PC-3 (cell line): ENCODE results near the gene PPM1D. TPM values are rescaled to one million over a fixed set of nuclear protein-coding genes. Genes with fewer than 3 reads are reported as not detected.
"Not testable (repeated sequence)": the region's sequence is repeated elsewhere in the genome, so short reads cannot be mapped to it uniquely, and the experiment has no call there.

Experiments
- ATAC-seq: fragments of 200-7000 bp; cut with Tn5 transposase; 2 replicates; pipeline ENCODE4 v1.9.1; 2020; ENCODE audit warnings: mild to moderate bottlenecking, moderate library complexity
- BruUV-seq: library from RNA; stranded (reverse); fragments of 400-500 nt; replicated peaks from 2 replicates; lab custom pipeline; 2021; lab: Mats Ljungman, UMichigan
- CTCF ChIA-PET: fragments of 300-600 bp; sonication (Branson Sonifier 250); formaldehyde crosslinking; loops from one replicate; lab custom pipeline; 2022; ENCODE audit warnings: antibody characterized with exemption; lab: Charles Lee
- POLR2A ChIA-PET: fragments of 300-600 bp; sonication (Branson Sonifier 250); formaldehyde crosslinking; loops from one replicate; lab custom pipeline; 2022; ENCODE audit warnings: antibody characterized with exemption; ENCODE audit not compliant: unreplicated experiment; lab: Charles Lee
- DNase-seq: peaks from one replicate; pipeline ENCODE4 v3.0.0-alpha.2; 2015
- H2AFZ ChIP-seq: fragments of 300-600 bp; sonication (generic); 2 replicates; pipeline ENCODE4 v1.6.0; 2016; ENCODE audit warnings: antibody characterized with exemption, low read length
- H3F3A ChIP-seq: fragments of 300-600 bp; sonication (generic); one replicate; pipeline ENCODE4 v1.6.0; 2017; ENCODE audit warnings: antibody characterized with exemption, low read length, control low read depth, mild to moderate bottlenecking; ENCODE audit not compliant: unreplicated experiment
- H3K27ac ChIP-seq: fragments of 300-600 bp; sonication (generic); 2 replicates; pipeline ENCODE4 v1.5.1; 2016; ENCODE audit warnings: mild to moderate bottlenecking, low read length
- H3K27me3 ChIP-seq: fragments of 300-600 bp; sonication (generic); 2 replicates; pipeline ENCODE4 v1.6.1; 2016; ENCODE audit warnings: low read length, mixed read lengths
- H3K36me3 ChIP-seq: fragments of 300-600 bp; sonication (generic); 2 replicates; pipeline ENCODE4 v1.6.1; 2016; ENCODE audit warnings: low read depth, mixed run types, low read length, mixed read lengths
- H3K4me1 ChIP-seq: fragments of 300-600 bp; sonication (generic); 2 replicates; pipeline ENCODE4 v1.5.1; 2016; ENCODE audit warnings: low read length; ENCODE audit not compliant: insufficient read depth
- H3K4me2 ChIP-seq: fragments of 300-600 bp; sonication (generic); 2 replicates; pipeline ENCODE4 v1.6.0; 2016; ENCODE audit warnings: low read length
- H3K4me3 ChIP-seq: fragments of 300-600 bp; sonication (generic); 2 replicates; pipeline ENCODE4 v1.5.1; 2016; ENCODE audit warnings: mild to moderate bottlenecking, low read length, mixed read lengths
- H3K79me2 ChIP-seq: fragments of 300-600 bp; sonication (generic); 2 replicates; pipeline ENCODE4 v1.6.1; 2017; ENCODE audit warnings: low read length, mixed read lengths
- H3K9ac ChIP-seq: fragments of 300-600 bp; sonication (generic); 2 replicates; pipeline ENCODE4 v1.6.0; 2016; ENCODE audit warnings: mild to moderate bottlenecking, low read length
- H3K9me2 ChIP-seq: fragments of 300-600 bp; sonication (generic); replicated peaks from 2 replicates; pipeline ENCODE4 v1.6.1; 2016; ENCODE audit warnings: mixed run types, low read length, mixed read lengths
- H3K9me3 ChIP-seq: fragments of 300-600 bp; sonication (generic); 2 replicates; pipeline ENCODE4 v1.6.1; 2016; ENCODE audit warnings: low read length, mixed read lengths
- H4K20me1 ChIP-seq: fragments of 300-600 bp; sonication (generic); 2 replicates; pipeline ENCODE4 v1.6.1; 2016; ENCODE audit warnings: low read length, mixed read lengths
- CTCF ChIP-seq: fragments of 300-600 bp; sonication (generic); conservative IDR thresholded peaks from 2 replicates; pipeline ENCODE4 v1.5.1; 2017; ENCODE audit warnings: antibody characterized with exemption, low read depth, mild to moderate bottlenecking, low read length
- EZH2 ChIP-seq: fragments of 300-600 bp; sonication (generic); IDR thresholded peaks from one replicate; pipeline ENCODE4 v1.6.1; 2017; ENCODE audit warnings: antibody characterized with exemption, mild to moderate bottlenecking, low read length; ENCODE audit not compliant: unreplicated experiment
- EZH2phosphoT487 ChIP-seq: fragments of 300-600 bp; sonication (generic); IDR thresholded peaks from 2 replicates; pipeline ENCODE4 v1.6.1; 2018; ENCODE audit warnings: mild to moderate bottlenecking, antibody characterized with exemption, low read length, borderline replicate concordance
- intact Hi-C: fragments of 100-400 bp; cut with micrococcal nuclease; formaldehyde crosslinking; loops from 2 replicates; pipeline ENCODE4 v1.9.0; 2023
- total RNA-seq: library from RNA; depleted of rRNA; stranded (reverse); fragments of >200 nt; gene quantifications from 2 replicates; pipeline ENCODE4 v1.2.3, GENCODE V29; 2014

Gene PPM1D
- total RNA-seq, 1 experiment from 2014 or later, result 8.2 TPM

GRCh38 chr17:60602871-60603270 is 2.9 kb downstream of the PPM1D start:
- H3K4me1 ChIP-seq, result peaks cover 8% of the 10 kb centered on the region
- H3K27ac ChIP-seq, result no peak overlapping the region
- no peak overlapping the region for H2AFZ ChIP-seq
- peaks cover 9% of the 10 kb centered on the region for H4K20me1 ChIP-seq
- POLR2A ChIA-PET, result no interaction called here
- intact Hi-C loops, result no loop called here
- ATAC-seq (no peak), DNase-seq (no peak)
- peak overlapping the region; percentile 85 for H3K9ac ChIP-seq
- BruUV-seq, result no TSS peak
- CTCF ChIA-PET, result interaction anchor here (0.6 kb wide), 1 partner anchor 68 kb away, joined by 4 read pairs; no protein-coding TSS in a partner anchor
- peak overlapping the region; percentile 92 for H3K4me2 ChIP-seq
- H3K9me2 ChIP-seq, result no peaks in the 10 kb centered on the region
- H3K79me2 ChIP-seq, result peaks cover 78% of the 10 kb centered on the region
- H3F3A ChIP-seq, result no peaks in the 10 kb centered on the region
- TF ChIP-seq CTCF (no peak), EZH2phosphoT487 (no peak), EZH2 (no peak)
- H3K27me3 ChIP-seq, result no peaks in the 10 kb centered on the region
- no peaks in the 10 kb centered on the region for H3K36me3 ChIP-seq
- peak overlapping the region; percentile 81 for H3K4me3 ChIP-seq
- no peaks in the 10 kb centered on the region for H3K9me3 ChIP-seq

GRCh38 chr17:60603477-60603876 is 3.5 kb downstream of the PPM1D start:
- intact Hi-C loops, H3K36me3 ChIP-seq, H3K4me2 ChIP-seq, H3K9me3 ChIP-seq, ATAC-seq, H3K27ac ChIP-seq, CTCF ChIA-PET, H3K27me3 ChIP-seq, DNase-seq, H3K4me1 ChIP-seq, H3K9me2 ChIP-seq, H2AFZ ChIP-seq, H3K9ac ChIP-seq, BruUV-seq, H3K4me3 ChIP-seq, H4K20me1 ChIP-seq, H3F3A ChIP-seq: not testable (repeated sequence)
- POLR2A ChIA-PET, result interaction anchor here (0.6 kb wide), 1 partner anchor 34 kb away, joined by 7 read pairs; no protein-coding TSS in a partner anchor
- H3K79me2 ChIP-seq, result peaks cover 84% of the 10 kb centered on the region

GRCh38 chr17:60604686-60605334 is 4.8 kb downstream of the PPM1D start:
- ATAC-seq, result no peak
- BruUV-seq, result no TSS peak
- no peak for TF ChIP-seq EZH2phosphoT487
- TF ChIP-seq CTCF, result no peak
- TF ChIP-seq EZH2, result no peak
- Histone ChIP-seq H3K9me2 (no peaks in the 10 kb centered on the region), H3K9ac (no peak overlapping the region), H3K9me3 (no peaks in the 10 kb centered on the region), H3K27me3 (no peaks in the 10 kb centered on the region), H3K4me1 (peaks cover 14% of the 10 kb centered on the region), H3K79me2 (peaks cover 95% of the 10 kb centered on the region), H2AFZ (no peak overlapping the region), H3K36me3 (no peaks in the 10 kb centered on the region), H4K20me1 (peaks cover 9% of the 10 kb centered on the region), H3K4me3 (no peak overlapping the region), H3K27ac (no peak overlapping the region), H3F3A (no peaks in the 10 kb centered on the region), H3K4me2 (no peak overlapping the region)
- DNase-seq, result peak; percentile 25
- ChIA-PET POLR2A (no interaction called here), CTCF (interaction anchor here (0.6 kb wide), 2 partner anchors 10 to 417 kb away, joined by 4 read pairs; no protein-coding TSS in a partner anchor)
- intact Hi-C loops, result no loop called here
